Measurements from ENCODE around the gene GYPE.
"Not testable (repeated sequence)": the region's sequence is repeated elsewhere in the genome, so short reads cannot be mapped to it uniquely, and the experiment has no call there.

- TF ChIP-seq, protein P1, sequence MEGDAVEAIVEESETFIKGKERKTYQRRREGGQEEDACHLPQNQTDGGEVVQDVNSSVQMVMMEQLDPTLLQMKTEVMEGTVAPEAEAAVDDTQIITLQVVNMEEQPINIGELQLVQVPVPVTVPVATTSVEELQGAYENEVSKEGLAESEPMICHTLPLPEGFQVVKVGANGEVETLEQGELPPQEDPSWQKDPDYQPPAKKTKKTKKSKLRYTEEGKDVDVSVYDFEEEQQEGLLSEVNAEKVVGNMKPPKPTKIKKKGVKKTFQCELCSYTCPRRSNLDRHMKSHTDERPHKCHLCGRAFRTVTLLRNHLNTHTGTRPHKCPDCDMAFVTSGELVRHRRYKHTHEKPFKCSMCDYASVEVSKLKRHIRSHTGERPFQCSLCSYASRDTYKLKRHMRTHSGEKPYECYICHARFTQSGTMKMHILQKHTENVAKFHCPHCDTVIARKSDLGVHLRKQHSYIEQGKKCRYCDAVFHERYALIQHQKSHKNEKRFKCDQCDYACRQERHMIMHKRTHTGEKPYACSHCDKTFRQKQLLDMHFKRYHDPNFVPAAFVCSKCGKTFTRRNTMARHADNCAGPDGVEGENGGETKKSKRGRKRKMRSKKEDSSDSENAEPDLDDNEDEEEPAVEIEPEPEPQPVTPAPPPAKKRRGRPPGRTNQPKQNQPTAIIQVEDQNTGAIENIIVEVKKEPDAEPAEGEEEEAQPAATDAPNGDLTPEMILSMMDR (IDR thresholded peaks at IDR 0.05; ENCODE audit: insufficient read depth, low read depth, low read length) = not testable (repeated sequence)
- not testable (repeated sequence) for TF ChIP-seq EZH2 (IDR thresholded peaks at IDR 0.05; ENCODE audit: insufficient read depth, low read length)
Measured at GRCh38 chr4:143830576-143830975, 74.8 kb downstream of the GYPE start.

Data from astrocyte (in vitro differentiated cells and primary cell).